GM10266 (cell line): ENCODE measurements around the gene SLC6A3.

Source experiments
- DNase-seq: peaks from one replicate; pipeline ENCODE4 v3.0.0; 2012; ENCODE audit errors: extremely low spot score
- CTCF ChIP-seq: IDR thresholded peaks from 2 replicates; pipeline ENCODE4 v1.5.1; 2012; ENCODE audit warnings: mild to moderate bottlenecking, low read depth; ENCODE audit not compliant: control insufficient read depth, insufficient read depth; ENCODE audit errors: missing control alignments

SLC6A3 gene

GRCh38 chr5:1487079-1487764 lies 42.0 kb upstream of the SLC6A3 start:
- no peak for TF ChIP-seq CTCF
- no peak for DNase-seq

GRCh38 chr5:1486271-1486670 lies 41.0 kb upstream of the SLC6A3 start:
- TF ChIP-seq CTCF = no peak
- DNase-seq = no peak

GRCh38 chr5:1485579-1486118 lies 40.4 kb upstream of the SLC6A3 start:
- no peak for DNase-seq
- TF ChIP-seq CTCF = no peak

GRCh38 chr5:1484730-1485578 lies 39.7 kb upstream of the SLC6A3 start:
- no peak for TF ChIP-seq CTCF
- DNase-seq = peak; percentile 92

- no peak for DNase-seq
- TF ChIP-seq CTCF = no peak
Measured at GRCh38 chr5:1483856-1484729, 38.9 kb upstream of the SLC6A3 start.

- TF ChIP-seq CTCF = no peak
Measured at GRCh38 chr5:1483064-1483463, 37.8 kb upstream of the SLC6A3 start.

GRCh38 chr5:1481959-1482331 lies 36.7 kb upstream of the SLC6A3 start:
- no peak for TF ChIP-seq CTCF
- no peak for DNase-seq

More at GRCh38 chr5:1483064-1483463, 37.8 kb upstream of the SLC6A3 start:
- DNase-seq = no peak
